NB4 (cell line): ENCODE data around the gene CECR2.

Experiments
- CTCF ChIP-seq: IDR thresholded peaks from one replicate; pipeline ENCODE4 v1.5.1; 2012; ENCODE audit warnings: low read depth, low read length
- MAX ChIP-seq: IDR thresholded peaks from 2 replicates; pipeline ENCODE4 v1.6.1; 2011; ENCODE audit warnings: low read depth, low read length
- POLR2A ChIP-seq: IDR thresholded peaks from 2 replicates; pipeline ENCODE4 v1.6.1; 2011; ENCODE audit warnings: mild to moderate bottlenecking; ENCODE audit not compliant: insufficient read length; ENCODE audit errors: extremely low read depth

- TF ChIP-seq CTCF (no peak), POLR2A (no peak), MAX (no peak)
Measured at GRCh38 chr22:17486313-17486712, 117.1 kb downstream of the CECR2 start.
